Activated CD4-positive, alpha-beta T cell treated with anti-CD3 and anti-CD28 coated beads, Interleukin-2, amount 50 U/mL, for 48 hours (primary cell): Measurements from ENCODE around the gene TRMT5.

ENCODE experiments used
- DNase-seq, 2 experiments: peaks; one replicate each; pipeline ENCODE4 v3.0.0-alpha.2; 2020

TRMT5 gene

DNA sequence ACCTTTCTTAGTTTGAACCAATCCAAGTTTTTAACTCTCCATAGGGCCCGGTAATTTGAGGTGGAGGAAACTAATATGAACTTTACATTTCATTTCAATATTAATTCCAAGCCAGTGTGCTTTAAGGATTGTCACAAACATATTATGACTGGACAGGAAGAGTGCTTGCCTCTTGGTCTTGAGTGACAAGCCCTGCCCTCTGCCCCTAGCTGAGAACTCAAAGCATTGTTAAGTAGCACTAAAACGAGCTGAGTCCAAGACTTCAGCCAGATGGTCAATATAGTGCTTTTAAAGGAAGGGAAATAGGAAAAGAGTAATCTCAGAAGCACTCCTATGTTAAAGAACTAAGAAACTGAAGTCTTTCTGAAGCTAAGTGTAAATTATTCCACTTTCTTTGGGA is 17.1 kb downstream of the TRMT5 start:
- DNase-seq, result no peak

DNA sequence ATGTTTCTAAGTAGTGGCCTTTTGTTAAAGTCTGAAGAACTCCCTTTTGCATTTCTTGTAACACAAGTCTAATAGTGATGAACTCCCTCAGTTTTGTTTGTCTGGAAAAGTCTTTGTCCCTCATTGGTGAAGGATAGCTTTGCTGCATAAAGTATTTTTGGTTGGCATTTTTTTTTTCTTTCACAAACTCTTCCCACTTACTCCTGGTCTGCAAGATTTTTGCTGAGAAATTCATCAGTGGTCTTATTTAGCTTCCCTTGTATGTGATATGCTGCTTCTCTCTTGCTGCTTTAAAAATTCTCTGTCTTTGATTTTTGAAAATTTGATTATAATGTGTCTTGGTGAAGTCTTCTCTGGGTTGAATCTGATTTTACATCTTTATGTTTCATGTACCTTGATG is 22.7 kb downstream of the TRMT5 start:
- no peak for DNase-seq

DNA sequence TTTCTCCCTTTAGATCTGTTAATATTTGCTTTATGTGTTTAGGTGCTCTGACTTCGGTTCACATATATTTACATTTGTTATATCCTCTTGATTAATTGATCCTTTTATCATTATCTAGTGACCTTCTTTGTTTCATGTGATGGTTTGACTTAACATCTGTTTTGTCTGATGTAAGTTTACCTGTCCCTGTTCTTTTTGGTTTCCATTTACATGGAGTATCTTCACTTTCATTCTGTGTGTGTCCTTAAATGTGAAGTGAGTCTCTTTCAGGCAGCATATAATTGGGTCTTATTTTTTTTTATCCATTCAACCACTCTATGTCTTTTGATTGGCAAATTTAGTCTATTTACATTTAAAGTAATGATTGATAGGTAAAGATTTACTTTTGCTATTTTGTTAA is 24.2 kb downstream of the TRMT5 start:
- DNase-seq, result no peak

DNA sequence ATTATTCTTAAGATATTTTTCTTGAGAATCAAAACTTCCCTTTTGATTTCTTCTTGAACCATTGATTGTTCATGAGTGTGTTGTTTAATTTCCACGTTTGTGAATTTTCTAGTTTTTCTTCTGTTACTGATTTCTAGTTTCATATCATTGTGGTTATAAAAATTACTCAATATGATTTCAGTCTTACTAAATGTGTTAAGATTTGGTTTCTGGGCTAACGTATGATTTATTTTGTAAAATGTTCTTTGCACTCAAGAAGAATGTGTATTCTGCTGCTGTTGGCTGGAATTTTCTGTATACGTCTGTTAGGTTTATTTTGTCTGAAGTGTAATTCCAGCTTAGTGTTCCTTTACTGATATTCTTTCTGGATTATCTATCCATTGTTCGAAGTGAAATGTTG is 24.7 kb downstream of the TRMT5 start:
- DNase-seq, result no peak

DNA sequence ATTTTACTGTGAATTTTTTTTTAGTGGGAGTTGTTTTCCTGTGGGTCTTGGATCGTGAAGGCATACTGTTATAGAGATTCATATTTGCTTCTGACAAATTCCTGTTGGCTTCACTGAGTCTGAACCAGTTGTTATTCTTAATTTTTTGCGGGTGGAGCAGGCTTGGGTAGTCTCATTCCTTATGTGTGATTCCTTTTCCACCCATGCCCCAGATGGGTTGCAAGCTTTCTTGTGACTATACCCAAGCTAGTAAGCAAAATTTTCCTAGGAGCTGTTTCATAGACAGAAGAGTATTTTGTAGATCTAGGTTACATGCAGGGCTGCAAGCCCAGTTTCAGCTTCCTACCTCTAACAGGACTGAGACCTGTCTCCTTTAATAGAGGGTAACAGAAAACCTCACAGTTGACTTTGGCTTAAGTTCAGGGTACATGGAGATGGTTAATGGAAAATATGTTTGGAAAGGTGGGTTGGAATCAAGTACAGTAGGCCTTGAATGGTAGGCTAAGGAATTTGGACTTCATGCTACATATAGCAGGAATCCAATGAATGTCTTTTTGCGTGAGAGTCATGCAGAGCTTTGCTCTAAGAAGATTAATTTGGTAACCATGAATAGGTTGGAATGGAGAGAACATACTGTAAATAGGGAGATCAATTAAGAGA is 29.0 kb downstream of the TRMT5 start:
- DNase-seq, result no peak

DNA sequence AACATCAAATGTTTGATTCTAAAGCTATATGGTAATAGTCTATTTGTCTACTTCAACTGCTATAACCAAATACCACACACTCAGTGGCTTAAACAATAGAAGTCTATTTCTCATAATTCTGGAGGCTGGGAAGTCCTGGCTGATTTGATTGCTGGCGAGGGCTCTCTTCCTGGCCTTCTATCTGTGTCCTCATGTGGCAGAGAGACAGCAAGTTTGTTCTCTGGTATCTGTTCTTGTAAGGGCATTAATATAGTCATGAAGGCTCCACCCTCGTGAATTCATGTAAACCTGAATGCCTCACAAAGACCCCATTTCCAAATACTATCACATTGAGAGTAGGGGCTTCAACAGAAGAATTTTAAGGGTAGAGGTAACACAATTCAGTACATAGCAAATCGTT is 34.1 kb downstream of the TRMT5 start:
- DNase-seq, result no peak

DNA sequence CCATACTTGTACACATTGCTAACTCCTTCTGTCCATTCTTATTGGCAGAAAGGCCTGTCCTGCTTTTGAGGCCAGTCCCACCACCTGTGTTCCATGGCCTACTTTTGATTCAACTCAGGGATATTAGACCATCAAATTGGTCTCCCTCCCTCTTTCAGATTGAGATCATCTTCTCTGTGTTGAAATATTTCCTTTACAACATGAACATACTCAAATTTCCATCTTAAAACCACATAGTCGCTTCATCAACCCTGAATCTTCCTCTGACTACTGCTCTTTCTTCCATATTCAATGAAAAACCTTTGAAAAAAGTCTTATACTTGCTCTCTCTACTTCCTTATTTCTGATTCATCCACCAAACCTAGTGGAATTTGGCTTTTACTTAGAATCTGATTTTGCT is 34.9 kb downstream of the TRMT5 start:
- DNase-seq, result no peak

DNA sequence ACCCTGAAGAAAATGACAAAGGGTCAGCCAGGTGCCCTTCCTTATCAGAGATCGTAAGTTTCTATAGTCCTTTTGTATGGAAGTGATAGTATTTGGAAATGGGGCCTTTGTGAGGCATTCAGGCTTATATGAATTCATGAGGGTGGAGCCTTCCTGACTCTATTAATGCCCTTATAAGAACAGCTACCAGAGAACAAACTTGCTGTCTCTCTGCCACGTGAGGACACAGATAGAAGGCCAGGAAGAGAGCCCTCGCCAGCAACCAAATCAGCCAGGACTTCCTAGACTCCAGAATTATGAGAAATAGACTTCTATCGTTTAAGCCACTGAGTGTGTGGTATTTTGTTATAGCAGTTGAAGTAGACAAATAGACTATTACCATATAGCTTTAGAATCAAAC is 36.7 kb downstream of the TRMT5 start:
- DNase-seq, result no peak

DNA sequence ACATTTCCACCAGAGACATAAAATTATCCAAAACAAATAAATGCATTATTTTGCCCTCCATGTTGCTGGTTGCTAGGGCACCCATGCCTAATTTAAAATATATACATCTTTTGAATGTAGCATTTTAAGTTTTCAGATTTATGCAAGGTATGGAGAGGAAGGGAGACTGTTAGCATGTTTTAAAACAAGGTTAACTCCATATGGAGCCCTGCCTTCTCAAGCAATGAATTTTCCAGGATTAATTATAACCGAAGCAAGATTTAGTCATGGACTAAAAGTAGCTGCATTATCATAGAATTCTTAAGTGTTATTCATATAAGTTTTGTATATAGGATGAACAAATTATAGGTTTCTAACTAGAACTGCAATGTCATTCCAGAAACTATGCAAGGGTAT is 37.2 kb downstream of the TRMT5 start:
- no peak for DNase-seq

DNA sequence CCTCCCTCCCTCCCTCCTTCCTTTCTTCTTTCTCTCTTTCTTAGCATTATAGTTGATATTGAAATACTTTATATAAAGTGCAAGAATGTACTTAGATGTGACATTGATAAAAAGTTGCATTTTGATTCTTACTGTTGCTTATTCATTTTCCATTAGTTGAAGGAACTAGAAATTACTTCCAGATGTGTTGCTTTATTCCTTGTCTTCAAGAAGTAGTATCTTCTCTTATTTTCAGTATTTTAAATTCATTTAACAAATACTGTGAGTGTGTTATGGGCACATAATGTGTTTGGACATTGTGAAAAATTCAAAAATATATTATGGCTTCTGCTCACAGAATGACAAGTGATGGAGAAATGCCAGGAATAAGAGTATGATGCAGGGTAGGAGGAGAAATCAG is 45.6 kb downstream of the TRMT5 start:
- DNase-seq, result no peak

DNA sequence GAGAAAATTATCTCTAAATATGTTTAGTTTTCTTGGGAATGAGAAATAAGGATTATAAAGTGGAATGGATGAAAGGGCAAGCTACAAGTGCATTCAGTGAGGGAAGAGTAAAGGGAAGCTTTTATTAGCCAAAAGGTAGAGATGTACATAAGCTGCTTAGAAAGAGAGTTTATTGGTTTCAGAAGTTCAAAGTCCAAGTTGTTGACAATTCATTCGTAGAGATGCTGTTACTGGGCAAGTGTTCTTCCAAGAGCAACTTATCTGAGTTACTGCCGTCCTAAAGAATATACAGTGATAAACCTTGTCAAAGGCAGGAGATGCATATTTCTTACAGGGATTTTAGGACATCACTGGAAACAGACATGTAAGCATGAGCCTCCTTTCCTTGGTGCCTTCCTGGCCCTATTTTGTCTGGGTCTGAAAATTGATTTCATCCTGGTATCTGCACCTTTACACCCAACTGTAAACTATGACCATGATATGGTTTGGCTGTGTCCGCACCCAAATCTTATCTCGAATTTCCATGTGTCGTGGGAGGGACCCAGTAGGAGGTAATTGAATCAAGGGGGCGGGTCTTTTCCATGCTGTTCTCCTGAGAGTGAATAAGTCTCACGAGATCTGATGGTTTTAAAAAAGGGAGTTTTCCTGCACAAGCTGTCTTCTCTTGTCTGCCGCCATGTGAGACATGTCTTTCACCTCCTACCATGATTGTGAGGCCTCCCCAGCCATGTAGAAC is 46.8 kb downstream of the TRMT5 start:
- no peak for DNase-seq

DNA sequence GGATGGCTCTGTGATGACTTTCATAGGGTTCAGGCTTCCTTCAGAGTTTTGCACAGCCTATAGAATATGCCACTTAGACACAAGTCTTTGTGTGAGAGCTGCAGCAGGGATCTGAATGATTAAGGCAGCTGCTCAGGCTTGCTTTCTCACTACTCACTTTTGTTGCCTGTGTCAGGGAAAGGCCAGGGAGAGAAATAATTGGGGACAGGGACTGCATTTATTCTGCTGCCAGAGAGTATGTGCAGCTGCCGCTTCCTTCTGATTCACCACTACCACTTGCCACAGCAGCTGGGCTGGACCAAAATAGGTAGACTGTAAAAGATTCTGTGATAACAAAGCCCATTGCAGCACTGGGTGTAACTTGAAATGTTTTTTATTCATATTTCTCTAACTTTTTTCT is 49.7 kb downstream of the TRMT5 start:
- DNase-seq, result no peak

DNA sequence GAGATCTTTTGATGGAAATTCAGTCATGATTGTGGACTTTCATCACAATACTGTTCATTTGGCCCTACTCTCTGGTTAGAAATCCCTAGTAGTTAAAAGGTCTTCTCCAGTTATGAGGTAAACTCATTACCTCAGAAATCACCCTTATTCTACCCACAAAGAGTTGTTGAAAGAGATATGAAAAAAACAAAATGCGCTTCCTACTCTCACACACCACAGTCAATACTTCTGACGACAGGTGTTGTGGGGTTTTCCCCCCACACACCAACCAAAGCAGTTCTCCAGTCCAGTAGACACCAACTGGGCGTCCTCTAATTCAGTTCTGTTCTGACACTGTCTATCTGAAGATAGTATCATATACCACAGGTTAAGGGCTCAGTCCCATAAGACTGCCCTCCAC is 54.9 kb downstream of the TRMT5 start:
- no peak for DNase-seq

DNA sequence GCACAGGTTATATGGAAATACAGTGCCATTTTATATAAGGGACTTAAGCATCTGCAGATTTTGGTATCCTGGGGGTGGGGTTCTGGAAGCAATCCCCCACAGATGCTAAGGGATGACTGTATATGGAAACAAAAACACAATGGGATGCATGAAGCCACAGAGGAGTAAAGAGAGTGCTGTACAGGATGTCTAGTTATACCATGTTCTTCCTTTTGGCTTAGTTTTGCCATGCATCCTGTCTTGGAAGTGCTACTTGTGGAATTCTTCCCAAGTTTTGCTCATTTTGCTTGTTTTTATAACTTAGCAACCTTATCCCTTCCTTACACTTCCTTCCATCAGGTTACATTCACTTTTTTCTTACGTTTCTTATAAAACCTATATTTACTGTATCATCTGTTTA is 55.6 kb downstream of the TRMT5 start:
- no peak for DNase-seq

DNA sequence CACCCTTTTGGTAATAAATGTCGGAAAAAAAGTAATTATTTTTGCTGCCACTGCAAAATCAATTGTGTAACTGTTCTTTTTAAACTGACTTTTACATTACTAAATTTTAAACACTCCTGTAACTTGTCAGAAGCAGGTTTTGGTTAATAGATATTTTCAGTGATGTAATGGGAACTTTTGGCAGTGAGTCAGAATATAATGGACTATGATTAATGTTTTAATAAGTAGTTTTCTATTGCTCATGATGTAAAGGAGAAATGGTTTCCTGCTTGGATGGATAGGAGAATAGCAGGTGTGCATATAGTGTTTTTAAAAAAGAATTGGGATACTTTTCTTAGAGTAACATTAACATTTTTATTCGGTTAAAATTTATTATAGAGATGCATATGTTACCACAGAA is 58.8 kb downstream of the TRMT5 start:
- DNase-seq, result no peak
